HEK293 (cell line): ENCODE measurements around the gene RBM19.

Experiments used
- CTCF ChIA-PET: fragments of 350-600 bp; formaldehyde crosslinking; extraction: SDS; loops from one replicate; lab custom pipeline; 2021; ENCODE audit warnings: antibody characterized with exemption; lab: Yijun Ruan, JAX
- POLR2A ChIA-PET: fragments of 300-600 bp; formaldehyde crosslinking; extraction: SDS; loops from one replicate; lab custom pipeline; 2020; ENCODE audit warnings: antibody characterized with exemption, inconsistent platforms; lab: Yijun Ruan, JAX
- H3K27ac ChIP-seq: fragments of 200-500 bp; sonication (Bioruptor generic); 2 replicates; pipeline ENCODE4 v1.5.1; 2014; ENCODE audit warnings: low read depth, low read length, control low read depth, inconsistent platforms; ENCODE audit errors: extremely low read depth
- H3K36me3 ChIP-seq, 2 experiments: fragments of 200-500 bp in 1 of 2; sonication (Bioruptor generic) in 1 of 2; 1 replicate in 1 of 2; 2 replicates in 1 of 2; pipeline ENCODE4 v1.5.1; 2014 to 2017; ENCODE audit warnings: inconsistent platforms in 2 of 2, low read length in 2 of 2; ENCODE audit not compliant: control insufficient read depth in 2 of 2, insufficient read depth in 1 of 2
- H3K4me1 ChIP-seq: fragments of 200-500 bp; sonication (Bioruptor generic); 2 replicates; pipeline ENCODE4 v1.5.1; 2014; ENCODE audit warnings: mild to moderate bottlenecking, low read length, inconsistent platforms; ENCODE audit not compliant: control insufficient read depth, insufficient read depth
- H3K4me3 ChIP-seq: 2 replicates; pipeline ENCODE4 v1.5.1; 2011; ENCODE audit warnings: low read depth, mild to moderate bottlenecking, control low read depth, low read length, moderate library complexity
- H3K9me3 ChIP-seq: fragments of 200-500 bp; sonication (Bioruptor generic); 2 replicates; pipeline ENCODE4 v1.5.1; 2014; ENCODE audit warnings: low read depth, low read length, inconsistent platforms; ENCODE audit not compliant: control insufficient read depth, insufficient read depth
- HOXD13 ChIP-seq: sonication (generic); formaldehyde crosslinking; IDR thresholded peaks from 2 replicates; pipeline ENCODE4 v1.8.0; 2022; ENCODE audit warnings: missing genetic modification reagents, borderline replicate concordance
- IKZF3 ChIP-seq: fragments of 450-650 bp; IDR thresholded peaks from 2 replicates; pipeline ENCODE4 v1.5.0; 2018; ENCODE audit warnings: missing biosample characterization, mild to moderate bottlenecking, missing genetic modification characterization, moderate library complexity
- KLF1 ChIP-seq: fragments of 450-650 bp; formaldehyde crosslinking; IDR thresholded peaks from 2 replicates; pipeline ENCODE4 v1.5.1; 2016; ENCODE audit warnings: missing biosample characterization, missing genetic modification characterization
- OSR2 ChIP-seq: fragments of 450-650 bp; formaldehyde crosslinking; IDR thresholded peaks from 2 replicates; pipeline ENCODE4 v1.5.1; 2016; ENCODE audit warnings: missing biosample characterization, missing genetic modification characterization
- SALL2 ChIP-seq: fragments of 450-650 bp; formaldehyde crosslinking; IDR thresholded peaks from 2 replicates; pipeline ENCODE4 v1.5.0; 2017; ENCODE audit warnings: missing biosample characterization, mild to moderate bottlenecking, missing genetic modification characterization, borderline replicate concordance
- YY2 ChIP-seq: fragments of 450-650 bp; formaldehyde crosslinking; IDR thresholded peaks from 2 replicates; pipeline ENCODE4 v1.5.1; 2016; ENCODE audit warnings: missing biosample characterization, missing genetic modification characterization
- ZBTB8A ChIP-seq: fragments of 450-650 bp; formaldehyde crosslinking; IDR thresholded peaks from 2 replicates; pipeline ENCODE4 v1.5.1; 2016; ENCODE audit warnings: missing biosample characterization, missing genetic modification characterization
- ZIC2 ChIP-seq: fragments of 450-650 bp; formaldehyde crosslinking; IDR thresholded peaks from 2 replicates; pipeline ENCODE4 v1.5.1; 2016; ENCODE audit warnings: missing biosample characterization, missing genetic modification characterization
- ZNF155 ChIP-seq: fragments of 450-650 bp; formaldehyde crosslinking; IDR thresholded peaks from 2 replicates; pipeline ENCODE4 v1.5.1; 2016; ENCODE audit warnings: missing biosample characterization, missing genetic modification characterization
- ZNF19 ChIP-seq: fragments of 450-650 bp; formaldehyde crosslinking; IDR thresholded peaks from 2 replicates; pipeline ENCODE4; 2016; ENCODE audit warnings: missing biosample characterization, missing genetic modification characterization, low read depth
- ZNF341 ChIP-seq: fragments of 450-650 bp; formaldehyde crosslinking; IDR thresholded peaks from 2 replicates; pipeline ENCODE4; 2016; ENCODE audit warnings: low read depth, missing biosample characterization, missing genetic modification characterization
- ZNF426 ChIP-seq: fragments of 450-650 bp; formaldehyde crosslinking; IDR thresholded peaks from 2 replicates; pipeline ENCODE4 v1.5.1; 2017; ENCODE audit warnings: missing biosample characterization, missing genetic modification characterization, mild to moderate bottlenecking, inconsistent platforms, moderate library complexity
- ZNF629 ChIP-seq: fragments of 450-650 bp; formaldehyde crosslinking; IDR thresholded peaks from 2 replicates; pipeline ENCODE4 v1.5.1; 2017; ENCODE audit warnings: missing biosample characterization, missing genetic modification characterization
- ZNF777 ChIP-seq: fragments of 450-650 bp; formaldehyde crosslinking; IDR thresholded peaks from 2 replicates; pipeline ENCODE4 v1.5.1; 2017; ENCODE audit warnings: missing biosample characterization, missing genetic modification characterization, borderline replicate concordance
- TF ChIP-seq, protein P1 (sequence below): fragments of 450-650 bp; formaldehyde crosslinking; IDR thresholded peaks from 2 replicates; pipeline ENCODE4 v1.5.1; 2016; ENCODE audit warnings: missing biosample characterization, missing genetic modification characterization
- TF ChIP-seq, protein P2 (sequence below): fragments of 450-650 bp; formaldehyde crosslinking; IDR thresholded peaks from 2 replicates; pipeline ENCODE4 v1.5.1; 2016; ENCODE audit warnings: missing biosample characterization, missing genetic modification characterization

Gene RBM19

DNA sequence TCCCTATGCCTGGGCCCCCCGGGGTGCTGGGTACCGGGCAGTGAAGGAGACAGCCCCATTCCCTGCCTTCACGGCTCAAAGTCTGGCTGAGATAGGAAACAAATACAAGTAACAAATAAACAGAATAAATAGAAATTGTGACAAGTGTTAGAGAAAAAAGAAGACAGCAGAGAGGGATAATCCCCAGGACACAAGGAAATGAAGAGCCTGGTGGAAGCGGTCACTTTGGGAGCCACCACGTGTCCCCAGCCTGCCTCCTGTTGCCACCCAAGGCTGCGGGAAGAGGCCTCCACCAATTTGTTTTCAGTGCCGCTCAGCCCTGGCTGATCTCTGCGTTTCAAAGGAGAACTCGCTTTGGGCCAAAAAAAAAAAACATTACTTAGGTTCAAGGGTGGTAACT is 31.2 kb downstream of the RBM19 start:
- H3K36me3 ChIP-seq, result peaks cover 0 to 50% of the 10 kb centered on the region in 2 experiments; a peak in 1 of 3 replicates

DNA sequence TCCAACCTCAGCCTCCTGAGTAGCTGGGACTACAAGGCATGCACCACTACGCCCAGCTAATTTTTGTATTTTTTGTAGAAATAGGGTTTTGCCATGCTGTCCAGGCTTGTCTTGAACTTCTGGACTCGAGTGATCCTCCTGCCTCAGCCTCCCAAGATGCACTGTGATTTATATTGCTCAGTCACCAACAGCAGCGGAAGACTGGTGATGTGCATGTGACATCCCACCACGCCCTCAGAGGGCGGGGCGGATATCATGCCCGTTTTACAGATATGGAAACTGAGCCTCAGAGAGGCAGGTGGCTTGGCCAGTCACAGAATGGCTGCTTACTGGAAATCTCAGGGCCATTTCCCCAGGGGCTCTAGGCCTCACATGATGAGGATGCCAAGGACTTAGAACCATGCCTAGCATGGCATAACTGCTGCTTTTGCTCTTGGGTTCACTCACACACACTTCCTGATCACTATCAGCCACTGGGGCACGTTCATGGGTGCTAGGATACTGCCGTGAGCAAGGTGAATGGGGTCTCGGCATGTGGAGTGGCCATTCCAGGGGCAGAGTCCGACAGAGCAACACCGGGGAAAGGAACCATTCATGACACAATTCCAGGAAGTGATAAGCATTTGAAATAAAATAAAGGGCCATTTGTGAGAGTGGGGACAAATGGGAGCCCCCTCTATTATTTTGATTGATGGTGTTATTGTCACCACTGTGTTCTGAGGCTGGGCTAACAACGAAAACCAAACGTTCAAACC is 31.9 kb downstream of the RBM19 start:
- no peak overlapping the region for H3K4me3 ChIP-seq
- CTCF ChIA-PET, result no interaction called here
- H3K27ac ChIP-seq, result no peak overlapping the region
- TF ChIP-seq, protein P1, sequence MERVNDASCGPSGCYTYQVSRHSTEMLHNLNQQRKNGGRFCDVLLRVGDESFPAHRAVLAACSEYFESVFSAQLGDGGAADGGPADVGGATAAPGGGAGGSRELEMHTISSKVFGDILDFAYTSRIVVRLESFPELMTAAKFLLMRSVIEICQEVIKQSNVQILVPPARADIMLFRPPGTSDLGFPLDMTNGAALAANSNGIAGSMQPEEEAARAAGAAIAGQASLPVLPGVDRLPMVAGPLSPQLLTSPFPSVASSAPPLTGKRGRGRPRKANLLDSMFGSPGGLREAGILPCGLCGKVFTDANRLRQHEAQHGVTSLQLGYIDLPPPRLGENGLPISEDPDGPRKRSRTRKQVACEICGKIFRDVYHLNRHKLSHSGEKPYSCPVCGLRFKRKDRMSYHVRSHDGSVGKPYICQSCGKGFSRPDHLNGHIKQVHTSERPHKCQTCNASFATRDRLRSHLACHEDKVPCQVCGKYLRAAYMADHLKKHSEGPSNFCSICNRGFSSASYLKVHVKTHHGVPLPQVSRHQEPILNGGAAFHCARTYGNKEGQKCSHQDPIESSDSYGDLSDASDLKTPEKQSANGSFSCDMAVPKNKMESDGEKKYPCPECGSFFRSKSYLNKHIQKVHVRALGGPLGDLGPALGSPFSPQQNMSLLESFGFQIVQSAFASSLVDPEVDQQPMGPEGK (tag by site-specific recombination), result no peak
- POLR2A ChIA-PET, result no interaction called here
- no peaks in the 10 kb centered on the region for H3K4me1 ChIP-seq
- peaks cover 0 to 45% of the 10 kb centered on the region in 2 experiments; a peak in 1 of 3 replicates for H3K36me3 ChIP-seq
- no peaks in the 10 kb centered on the region for H3K9me3 ChIP-seq

More for the DNA sequence above, 31.2 kb downstream of the RBM19 start:
- TF ChIP-seq SALL2 (tag by site-specific recombination), result no peak
- TF ChIP-seq, protein P2, sequence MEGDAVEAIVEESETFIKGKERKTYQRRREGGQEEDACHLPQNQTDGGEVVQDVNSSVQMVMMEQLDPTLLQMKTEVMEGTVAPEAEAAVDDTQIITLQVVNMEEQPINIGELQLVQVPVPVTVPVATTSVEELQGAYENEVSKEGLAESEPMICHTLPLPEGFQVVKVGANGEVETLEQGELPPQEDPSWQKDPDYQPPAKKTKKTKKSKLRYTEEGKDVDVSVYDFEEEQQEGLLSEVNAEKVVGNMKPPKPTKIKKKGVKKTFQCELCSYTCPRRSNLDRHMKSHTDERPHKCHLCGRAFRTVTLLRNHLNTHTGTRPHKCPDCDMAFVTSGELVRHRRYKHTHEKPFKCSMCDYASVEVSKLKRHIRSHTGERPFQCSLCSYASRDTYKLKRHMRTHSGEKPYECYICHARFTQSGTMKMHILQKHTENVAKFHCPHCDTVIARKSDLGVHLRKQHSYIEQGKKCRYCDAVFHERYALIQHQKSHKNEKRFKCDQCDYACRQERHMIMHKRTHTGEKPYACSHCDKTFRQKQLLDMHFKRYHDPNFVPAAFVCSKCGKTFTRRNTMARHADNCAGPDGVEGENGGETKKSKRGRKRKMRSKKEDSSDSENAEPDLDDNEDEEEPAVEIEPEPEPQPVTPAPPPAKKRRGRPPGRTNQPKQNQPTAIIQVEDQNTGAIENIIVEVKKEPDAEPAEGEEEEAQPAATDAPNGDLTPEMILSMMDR (tag by site-specific recombination), result no peak
- TF ChIP-seq ZNF19 (tag by site-specific recombination), result no peak
- TF ChIP-seq ZNF777 (tag by site-specific recombination), result no peak
- TF ChIP-seq HOXD13 (CRISPR knock-in tag), result no peak
- no peak for TF ChIP-seq YY2 (tag by site-specific recombination)
- POLR2A ChIA-PET, result no interaction called here
- Histone ChIP-seq H3K27ac (no peak overlapping the region), H3K9me3 (no peaks in the 10 kb centered on the region), H3K4me3 (no peak overlapping the region), H3K4me1 (no peaks in the 10 kb centered on the region)
- CTCF ChIA-PET, result interaction anchor here (0.7 kb wide), 1 partner anchor 102 kb away, joined by 4 read pairs; no protein-coding TSS in a partner anchor

DNA sequence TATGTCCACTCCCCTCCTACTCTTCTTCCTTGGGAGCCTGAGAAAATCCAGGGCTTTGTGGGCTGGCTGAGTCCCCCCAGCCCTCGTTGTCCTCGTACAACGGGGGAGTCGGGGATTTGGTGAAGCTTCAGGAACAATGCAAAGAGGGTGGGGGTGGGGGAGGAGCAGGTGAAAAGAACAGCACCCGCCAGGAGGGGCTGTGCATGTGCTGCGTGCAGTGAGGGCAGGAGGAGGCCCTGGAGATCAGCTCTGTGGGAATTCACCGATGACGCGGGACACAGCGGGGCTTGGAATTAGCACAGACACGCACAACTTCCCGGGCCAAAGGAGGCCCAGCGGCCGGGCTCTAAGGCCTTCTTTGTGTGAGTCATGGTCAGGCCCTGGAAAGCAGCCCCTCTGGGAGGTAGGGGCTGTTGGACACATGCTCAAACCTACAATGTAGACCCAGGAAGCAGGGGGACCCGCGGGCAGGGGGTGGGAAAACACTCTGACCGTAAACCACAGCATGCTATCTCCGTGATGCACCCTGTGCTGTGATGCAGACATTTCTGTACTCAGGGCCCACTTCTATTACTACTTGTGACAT is 32.8 kb downstream of the RBM19 start:
- Histone ChIP-seq H3K36me3 (peaks cover 0 to 38% of the 10 kb centered on the region in 2 experiments; a peak in 1 of 3 replicates), H3K9me3 (no peaks in the 10 kb centered on the region), H3K4me3 (no peak overlapping the region), H3K4me1 (no peaks in the 10 kb centered on the region), H3K27ac (no peak overlapping the region)
- CTCF ChIA-PET, result interaction anchor here (0.6 kb wide), 1 partner anchor 868 kb away, joined by 4 read pairs; no protein-coding TSS in a partner anchor
- POLR2A ChIA-PET, result no interaction called here
- no peak for TF ChIP-seq ZNF155 (tag by site-specific recombination)
- TF ChIP-seq ZNF629 (tag by site-specific recombination), result 0 out of 2 replicates have a peak, but pooled peaks have one; percentile 12
- TF ChIP-seq ZBTB8A (tag by site-specific recombination), result no peak
- no peak for TF ChIP-seq ZNF426 (tag by site-specific recombination)
- TF ChIP-seq KLF1 (tag by site-specific recombination), result no peak
- peak; percentile 72 for TF ChIP-seq ZNF341 (tag by site-specific recombination)
- TF ChIP-seq IKZF3 (tag by site-specific recombination), result no peak
- TF ChIP-seq ZIC2, result peak; percentile 81
- TF ChIP-seq OSR2 (tag by site-specific recombination), result no peak
- TF ChIP-seq, all 188 proteins: peak for 3
